Measurements from ENCODE around the gene CXCR6.

CXCR6 gene

DNA sequence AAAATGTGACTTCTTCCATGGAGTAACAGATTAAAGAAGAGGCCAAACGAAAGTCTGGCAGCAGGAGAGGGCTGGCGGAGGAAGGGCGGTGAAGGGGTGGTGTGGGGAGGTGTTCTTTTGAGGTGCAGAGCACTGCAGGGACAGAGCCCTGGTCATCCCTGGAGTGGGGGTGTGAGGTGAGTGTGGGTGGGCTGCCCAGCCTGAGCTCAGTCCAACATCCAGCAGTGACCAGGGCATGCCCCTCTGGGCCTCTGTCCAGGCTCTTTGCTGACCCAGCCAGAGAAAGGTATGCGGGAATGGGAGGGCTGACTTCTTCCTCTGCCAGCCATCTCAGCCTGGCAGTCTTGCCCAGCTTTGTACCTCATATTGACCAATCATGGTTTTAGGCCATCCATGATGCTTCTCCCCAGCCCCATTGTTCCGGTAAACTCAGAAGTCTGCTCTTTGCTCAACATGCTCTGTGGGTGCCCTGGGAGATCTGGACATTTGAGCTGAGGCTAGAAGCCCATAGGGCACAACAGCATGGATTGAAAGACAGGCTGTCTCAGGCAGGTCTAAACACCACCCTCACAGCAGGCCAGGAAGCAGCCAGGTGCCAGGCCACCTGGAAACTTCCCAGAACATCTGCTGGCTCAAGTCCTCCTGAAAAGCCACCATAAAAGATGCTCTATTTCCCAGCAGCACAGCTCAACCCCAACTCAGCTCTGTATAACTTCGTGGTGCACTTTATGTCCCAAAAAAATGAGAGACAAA, 25.9 kb upstream of the CXCR6 start:
- Histone ChIP-seq H2AFZ (ENCODE audit: low read depth, low read length) (no peak overlapping the region), H3K79me2 (ENCODE audit: low read length) (no peaks in the 10 kb centered on the region), H3K9me3 (ENCODE audit: insufficient read depth, low read length) (no peaks in the 10 kb centered on the region), H3K36me3 (replicated peaks; ENCODE audit: low read depth, low read length) (peaks cover 16% of the 10 kb centered on the region), H3K27ac (ENCODE audit: low read length) (no peak overlapping the region), H3K4me1 (ENCODE audit: low read length) (peaks cover 32% of the 10 kb centered on the region), H3K9ac (ENCODE audit: low read length) (no peak overlapping the region), H4K20me1 (ENCODE audit: insufficient read depth, low read length) (peaks cover 40% of the 10 kb centered on the region), H3K4me2 (ENCODE audit: low read length) (no peak overlapping the region), H3K27me3 (ENCODE audit: low read depth, low read length) (peaks cover 34% of the 10 kb centered on the region), H3K4me3 (ENCODE audit: low read length) (no peak overlapping the region)
- TF ChIP-seq EZH2phosphoT487 (IDR thresholded peaks at IDR 0.05; ENCODE audit: low read depth) = no peak
- TF ChIP-seq, protein P1, sequence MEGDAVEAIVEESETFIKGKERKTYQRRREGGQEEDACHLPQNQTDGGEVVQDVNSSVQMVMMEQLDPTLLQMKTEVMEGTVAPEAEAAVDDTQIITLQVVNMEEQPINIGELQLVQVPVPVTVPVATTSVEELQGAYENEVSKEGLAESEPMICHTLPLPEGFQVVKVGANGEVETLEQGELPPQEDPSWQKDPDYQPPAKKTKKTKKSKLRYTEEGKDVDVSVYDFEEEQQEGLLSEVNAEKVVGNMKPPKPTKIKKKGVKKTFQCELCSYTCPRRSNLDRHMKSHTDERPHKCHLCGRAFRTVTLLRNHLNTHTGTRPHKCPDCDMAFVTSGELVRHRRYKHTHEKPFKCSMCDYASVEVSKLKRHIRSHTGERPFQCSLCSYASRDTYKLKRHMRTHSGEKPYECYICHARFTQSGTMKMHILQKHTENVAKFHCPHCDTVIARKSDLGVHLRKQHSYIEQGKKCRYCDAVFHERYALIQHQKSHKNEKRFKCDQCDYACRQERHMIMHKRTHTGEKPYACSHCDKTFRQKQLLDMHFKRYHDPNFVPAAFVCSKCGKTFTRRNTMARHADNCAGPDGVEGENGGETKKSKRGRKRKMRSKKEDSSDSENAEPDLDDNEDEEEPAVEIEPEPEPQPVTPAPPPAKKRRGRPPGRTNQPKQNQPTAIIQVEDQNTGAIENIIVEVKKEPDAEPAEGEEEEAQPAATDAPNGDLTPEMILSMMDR (IDR thresholded peaks at IDR 0.05; ENCODE audit: low read depth, low read length) = no peak

DNA sequence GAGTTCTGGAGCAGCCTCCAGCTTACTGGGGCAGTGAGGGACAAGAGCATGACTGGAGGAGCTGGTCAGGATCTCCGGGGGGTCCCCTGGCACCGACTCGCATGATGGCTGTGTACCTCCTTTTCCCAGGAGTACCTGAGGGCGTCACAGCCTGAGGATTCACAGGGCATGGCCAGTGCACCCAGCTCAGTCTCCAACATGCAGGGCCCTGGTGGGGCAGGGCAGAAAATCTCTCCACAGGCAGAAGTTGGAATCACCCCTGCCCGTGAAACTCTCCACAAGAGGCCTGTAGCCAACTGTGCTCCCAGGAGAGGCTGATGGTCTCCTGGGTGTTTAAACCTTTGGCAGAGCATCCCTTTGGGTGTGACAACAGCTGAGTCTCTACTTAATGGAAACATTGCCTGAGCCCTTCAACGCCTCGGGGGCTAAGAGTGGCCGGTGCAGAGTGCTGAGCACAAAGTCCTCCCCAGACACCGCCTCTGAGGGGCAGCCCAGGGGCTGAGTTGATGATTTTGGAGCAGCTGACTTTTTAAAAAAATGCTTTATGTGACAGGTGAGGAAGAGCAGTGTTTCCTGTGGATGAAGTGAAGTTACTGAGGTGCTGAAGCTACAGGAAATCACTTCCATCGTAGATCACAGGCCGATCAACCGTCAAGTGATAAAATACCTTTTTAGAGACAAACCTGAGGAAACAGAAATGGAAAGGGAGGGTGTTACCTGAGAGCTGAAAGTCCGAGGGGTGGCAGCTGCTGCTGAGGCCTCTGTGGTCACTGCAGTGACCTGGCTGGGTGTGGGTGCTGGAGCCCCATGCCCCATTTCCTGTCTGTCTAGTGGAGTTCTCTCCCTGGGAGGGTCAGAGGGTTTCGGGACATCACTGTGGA, 21.9 kb upstream of the CXCR6 start:
- H3K79me2 ChIP-seq (ENCODE audit: low read length) = no peaks in the 10 kb centered on the region
- no peak overlapping the region for H3K27ac ChIP-seq (ENCODE audit: low read length)
- TF ChIP-seq, protein P1 (IDR thresholded peaks at IDR 0.05; ENCODE audit: low read depth, low read length) = no peak
- TF ChIP-seq EZH2phosphoT487 (IDR thresholded peaks at IDR 0.05; ENCODE audit: low read depth) = no peak
- H2AFZ ChIP-seq (ENCODE audit: low read depth, low read length) = no peak overlapping the region
- no peak overlapping the region for H3K9ac ChIP-seq (ENCODE audit: low read length)
- H3K4me3 ChIP-seq (ENCODE audit: low read length) = no peak overlapping the region
- no peaks in the 10 kb centered on the region for H3K9me3 ChIP-seq (ENCODE audit: insufficient read depth, low read length)
- H3K27me3 ChIP-seq (ENCODE audit: low read depth, low read length) = no peaks in the 10 kb centered on the region
- peaks cover 28% of the 10 kb centered on the region for H3K36me3 ChIP-seq (replicated peaks; ENCODE audit: low read depth, low read length)
- peaks cover 26% of the 10 kb centered on the region for H4K20me1 ChIP-seq (ENCODE audit: insufficient read depth, low read length)
- H3K4me2 ChIP-seq (ENCODE audit: low read length) = no peak overlapping the region
- peaks cover 19% of the 10 kb centered on the region for H3K4me1 ChIP-seq (ENCODE audit: low read length)

DNA sequence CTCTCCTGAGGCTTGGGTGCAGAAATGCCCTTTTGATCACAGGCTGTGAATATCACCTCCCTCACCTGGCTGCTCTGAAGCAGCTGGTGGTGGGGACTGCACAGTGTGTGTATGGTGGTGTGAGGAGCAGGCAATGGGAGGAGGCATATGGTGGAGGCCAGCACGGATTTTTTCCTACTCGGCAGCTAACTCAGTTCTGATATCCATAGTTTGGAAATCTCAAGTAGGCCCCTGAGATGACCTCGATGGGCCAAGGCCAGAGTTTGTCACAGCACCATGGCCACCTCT, 21.3 kb upstream of the CXCR6 start:
- Histone ChIP-seq H3K27me3 (ENCODE audit: low read depth, low read length) (no peaks in the 10 kb centered on the region), H3K27ac (ENCODE audit: low read length) (no peak overlapping the region), H3K9ac (ENCODE audit: low read length) (no peak overlapping the region), H2AFZ (ENCODE audit: low read depth, low read length) (no peak overlapping the region), H3K79me2 (ENCODE audit: low read length) (no peaks in the 10 kb centered on the region), H3K4me1 (ENCODE audit: low read length) (peaks cover 19% of the 10 kb centered on the region), H4K20me1 (ENCODE audit: insufficient read depth, low read length) (peaks cover 26% of the 10 kb centered on the region), H3K36me3 (replicated peaks; ENCODE audit: low read depth, low read length) (peaks cover 28% of the 10 kb centered on the region), H3K9me3 (ENCODE audit: insufficient read depth, low read length) (no peaks in the 10 kb centered on the region), H3K4me3 (ENCODE audit: low read length) (no peak overlapping the region), H3K4me2 (ENCODE audit: low read length) (no peak overlapping the region)
- no peak for TF ChIP-seq EZH2phosphoT487 (IDR thresholded peaks at IDR 0.05; ENCODE audit: low read depth)
- TF ChIP-seq, protein P1 (IDR thresholded peaks at IDR 0.05; ENCODE audit: low read depth, low read length) = no peak

DNA sequence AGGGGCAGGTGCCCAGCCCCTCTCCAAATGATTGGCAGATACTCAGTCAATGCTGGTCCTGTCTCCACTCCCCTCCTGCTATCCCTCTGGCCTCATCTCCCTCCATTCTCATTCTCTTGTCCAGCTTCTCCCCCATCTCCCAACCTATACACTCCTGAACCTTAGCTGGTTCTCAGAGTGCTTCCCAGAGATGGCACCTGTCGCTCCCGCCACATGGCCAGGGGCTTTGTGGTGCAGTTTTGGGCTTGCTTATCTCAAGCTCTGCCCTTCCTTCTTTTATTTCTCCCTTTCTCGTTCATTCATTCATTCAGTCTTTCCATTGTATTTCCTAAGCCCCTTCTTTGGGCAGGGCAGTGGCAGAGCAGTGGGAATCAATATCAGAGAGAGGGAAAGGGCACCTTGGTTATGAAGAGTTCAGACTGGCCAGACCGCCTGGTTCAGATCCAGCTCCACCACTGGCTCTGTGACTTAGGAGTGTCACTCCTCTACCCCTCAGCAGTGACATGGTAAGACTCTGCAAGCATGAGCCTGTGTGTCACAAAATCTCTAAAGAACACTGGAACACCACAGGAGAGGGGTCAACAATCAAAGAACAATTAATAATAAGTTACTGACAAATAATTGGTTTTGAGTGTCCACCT, 20.2 kb upstream of the CXCR6 start:
- no peaks in the 10 kb centered on the region for H3K79me2 ChIP-seq (ENCODE audit: low read length)
- no peaks in the 10 kb centered on the region for H3K9me3 ChIP-seq (ENCODE audit: insufficient read depth, low read length)
- H3K27ac ChIP-seq (ENCODE audit: low read length) = no peak overlapping the region
- TF ChIP-seq, protein P1 (IDR thresholded peaks at IDR 0.05; ENCODE audit: low read depth, low read length) = no peak
- TF ChIP-seq EZH2phosphoT487 (IDR thresholded peaks at IDR 0.05; ENCODE audit: low read depth) = no peak
- no peak overlapping the region for H3K9ac ChIP-seq (ENCODE audit: low read length)
- H3K36me3 ChIP-seq (replicated peaks; ENCODE audit: low read depth, low read length) = peaks cover 34% of the 10 kb centered on the region
- H4K20me1 ChIP-seq (ENCODE audit: insufficient read depth, low read length) = peaks cover 17% of the 10 kb centered on the region
- H3K4me1 ChIP-seq (ENCODE audit: low read length) = peaks cover 16% of the 10 kb centered on the region
- no peaks in the 10 kb centered on the region for H3K27me3 ChIP-seq (ENCODE audit: low read depth, low read length)
- no peak overlapping the region for H3K4me3 ChIP-seq (ENCODE audit: low read length)
- H2AFZ ChIP-seq (ENCODE audit: low read depth, low read length) = no peak overlapping the region
- no peak overlapping the region for H3K4me2 ChIP-seq (ENCODE audit: low read length)

Measured in OCI-LY3 (cell line).